NCI-H460 (cell line): Measurements from ENCODE around the gene RGMB. TPM values are rescaled to one million over a fixed set of nuclear protein-coding genes. Genes with fewer than 3 reads are reported as not detected.
A peak's percentile ranks its signal among the peaks of the same experiment; 100 is the strongest.

Source experiments
- DNase-seq: peaks from one replicate; pipeline ENCODE4 v3.0.0-alpha.2; 2016; ENCODE audit warnings: low read depth; ENCODE audit errors: extremely low read depth
- total RNA-seq: library from RNA; depleted of rRNA; stranded (reverse); fragments of >200 nt; shearing (Covaris generic); gene quantifications from 2 replicates; pipeline ENCODE4 v1.2.3, GENCODE V29; 2014

Gene RGMB
- total RNA-seq, 1 experiment from 2014 or later = 27.5 TPM

DNA sequence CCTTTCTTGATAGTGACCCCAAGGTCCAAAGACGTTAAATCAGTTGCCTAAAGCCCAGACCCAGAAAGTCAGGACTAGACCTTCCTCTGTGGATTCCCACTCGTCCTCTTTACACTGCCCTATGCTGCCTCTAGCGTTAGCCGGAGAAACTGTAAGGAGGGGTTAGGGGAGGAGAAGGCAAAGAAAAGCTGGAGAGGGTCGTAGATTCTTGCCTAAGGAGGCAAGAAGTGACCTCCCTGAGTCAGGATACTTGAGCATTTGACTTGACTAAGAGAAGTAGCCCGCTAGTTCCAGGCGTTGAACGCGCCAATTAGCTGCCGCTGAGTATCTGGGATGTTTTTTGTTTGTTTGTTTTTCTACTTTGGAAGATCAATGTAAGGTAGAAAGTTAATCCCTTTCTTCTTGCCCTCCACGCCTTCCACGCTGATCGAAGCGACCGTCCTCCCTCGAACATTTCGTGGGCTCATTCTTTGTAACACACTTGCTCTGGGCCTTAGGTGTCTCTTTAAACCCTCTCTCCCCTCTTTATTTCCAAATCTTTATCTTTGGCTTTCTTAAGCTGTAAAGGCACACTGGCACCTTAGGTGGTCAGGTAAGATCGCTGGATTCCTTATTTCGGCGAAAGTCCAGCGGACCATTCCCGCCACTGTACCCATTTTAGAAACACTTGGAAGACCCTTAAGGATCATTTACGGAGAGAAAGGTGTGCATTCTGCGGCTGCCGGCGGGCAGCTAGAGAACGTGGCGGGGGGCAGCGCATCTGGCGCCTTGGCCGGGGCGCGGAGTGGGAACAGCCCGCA is 5.1 kb upstream of the RGMB start:
- DNase-seq = peak; percentile 70

DNA sequence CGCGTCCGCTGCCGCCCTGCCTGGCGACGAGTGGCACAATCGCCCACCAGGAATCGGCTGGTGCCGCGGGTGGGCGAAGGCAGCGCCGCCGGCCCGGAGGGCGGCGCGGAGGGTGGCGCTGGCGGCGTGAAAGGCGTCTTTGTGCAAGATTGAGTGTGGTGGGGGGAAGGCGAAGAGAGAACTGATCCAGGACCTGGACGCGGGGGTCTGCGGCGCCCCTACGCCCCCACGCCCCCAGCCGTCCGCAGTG is 4.6 kb upstream of the RGMB start:
- no peak for DNase-seq

DNA sequence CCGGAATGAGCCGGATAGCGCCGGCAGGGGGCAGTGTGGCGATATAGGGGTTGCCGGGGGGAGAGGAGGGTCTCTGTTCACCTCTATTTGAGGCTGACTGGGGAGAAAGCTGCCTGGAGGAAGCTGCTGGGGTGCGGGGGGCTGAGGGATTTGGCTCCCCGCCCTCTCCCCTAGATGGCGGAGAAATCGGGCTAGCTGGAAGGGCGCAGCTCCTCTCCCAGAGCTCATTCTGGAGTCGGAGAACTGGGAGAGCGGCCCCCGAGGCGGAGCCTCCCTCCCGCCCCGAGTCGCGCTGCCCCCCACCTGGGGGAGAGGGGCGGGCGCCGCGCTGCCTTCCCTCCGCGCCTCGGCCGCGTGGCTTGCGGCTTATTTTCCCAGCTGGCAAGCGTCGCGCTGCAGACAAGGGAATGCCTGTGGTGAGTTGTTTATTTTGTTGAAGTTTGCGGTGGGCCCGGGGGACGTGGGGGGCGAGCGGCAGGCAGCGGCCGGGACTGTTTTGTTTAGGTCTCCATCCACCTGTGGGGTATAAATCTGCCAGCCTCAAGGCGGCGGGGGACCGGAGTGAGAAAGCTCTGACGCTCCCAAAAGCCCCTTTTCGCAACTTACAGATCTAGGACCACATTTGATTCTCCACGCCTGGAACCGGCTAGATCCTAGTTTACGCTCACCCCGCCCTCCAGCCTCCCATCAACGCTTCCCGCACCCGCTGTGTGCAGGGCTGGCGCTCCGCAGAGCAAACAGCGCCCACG is 4.1 kb upstream of the RGMB start:
- DNase-seq = peak; percentile 44

DNA sequence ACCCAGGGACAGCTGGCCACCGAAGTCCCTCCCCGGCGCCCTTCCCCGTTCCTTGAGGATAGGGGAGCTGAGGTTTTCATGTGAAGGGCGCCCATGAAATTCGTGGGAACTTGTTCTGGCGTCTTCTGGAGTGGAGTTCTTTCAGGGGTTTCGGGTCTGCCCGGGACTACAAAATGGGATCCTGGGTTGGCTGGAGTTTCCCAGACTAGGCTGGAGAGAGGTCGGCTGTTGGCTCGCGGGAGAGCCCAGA is 3.6 kb upstream of the RGMB start:
- no peak for DNase-seq

DNA sequence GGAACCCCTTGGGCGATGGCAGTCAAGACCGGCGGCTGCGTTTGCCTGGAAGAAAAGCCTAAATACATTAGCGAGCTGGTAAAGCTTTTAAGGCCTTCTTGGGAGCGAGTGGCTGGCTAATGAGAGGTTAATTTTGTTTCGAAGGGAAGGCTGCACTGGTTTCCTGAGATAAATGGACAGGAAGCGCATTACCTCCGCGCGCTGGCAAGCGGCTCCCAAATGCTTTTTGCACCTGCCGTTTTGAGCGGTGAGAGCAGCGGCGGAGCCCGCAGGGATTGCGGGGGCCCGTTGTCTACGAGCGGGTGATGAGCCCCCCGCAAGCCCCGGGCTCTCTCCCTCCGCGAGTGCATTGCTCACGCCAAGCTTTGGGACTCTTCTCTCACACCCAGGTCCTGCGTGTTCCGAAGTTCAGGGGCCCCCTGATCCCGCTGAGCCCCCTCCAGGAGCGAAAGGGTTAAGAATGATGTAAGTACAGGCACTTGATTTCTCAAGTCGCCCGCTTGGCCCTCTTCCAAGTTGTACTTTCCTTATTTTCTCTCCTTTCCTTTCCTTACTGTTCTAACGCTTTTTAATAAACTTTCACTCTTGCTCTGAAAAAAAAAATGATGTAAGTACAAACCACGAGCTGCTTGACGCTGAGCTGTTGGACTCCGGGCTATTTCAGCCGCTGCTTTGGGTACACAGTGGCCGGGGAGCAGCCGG is 3.1 kb upstream of the RGMB start:
- DNase-seq = peak; percentile 54

DNA sequence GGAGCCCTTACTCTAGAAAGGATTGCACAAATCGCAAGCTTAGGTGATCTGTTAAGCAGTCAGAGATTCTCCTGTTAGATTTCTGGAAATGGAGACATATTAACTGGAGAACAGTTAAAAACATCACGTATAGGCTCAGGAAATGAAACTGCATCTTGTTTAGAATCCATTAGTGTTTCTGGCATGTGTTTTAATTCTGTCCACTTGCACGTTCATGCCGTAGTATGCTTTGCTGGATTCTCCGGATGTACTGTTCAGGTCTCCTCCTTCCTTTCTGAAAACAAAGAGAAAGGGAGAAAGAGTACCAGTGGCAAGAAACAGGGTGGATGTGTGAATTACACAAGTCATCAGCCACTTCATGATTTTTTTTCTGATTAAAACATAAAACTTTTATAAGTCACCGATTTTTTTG is 2.5 kb upstream of the RGMB start:
- DNase-seq = no peak

DNA sequence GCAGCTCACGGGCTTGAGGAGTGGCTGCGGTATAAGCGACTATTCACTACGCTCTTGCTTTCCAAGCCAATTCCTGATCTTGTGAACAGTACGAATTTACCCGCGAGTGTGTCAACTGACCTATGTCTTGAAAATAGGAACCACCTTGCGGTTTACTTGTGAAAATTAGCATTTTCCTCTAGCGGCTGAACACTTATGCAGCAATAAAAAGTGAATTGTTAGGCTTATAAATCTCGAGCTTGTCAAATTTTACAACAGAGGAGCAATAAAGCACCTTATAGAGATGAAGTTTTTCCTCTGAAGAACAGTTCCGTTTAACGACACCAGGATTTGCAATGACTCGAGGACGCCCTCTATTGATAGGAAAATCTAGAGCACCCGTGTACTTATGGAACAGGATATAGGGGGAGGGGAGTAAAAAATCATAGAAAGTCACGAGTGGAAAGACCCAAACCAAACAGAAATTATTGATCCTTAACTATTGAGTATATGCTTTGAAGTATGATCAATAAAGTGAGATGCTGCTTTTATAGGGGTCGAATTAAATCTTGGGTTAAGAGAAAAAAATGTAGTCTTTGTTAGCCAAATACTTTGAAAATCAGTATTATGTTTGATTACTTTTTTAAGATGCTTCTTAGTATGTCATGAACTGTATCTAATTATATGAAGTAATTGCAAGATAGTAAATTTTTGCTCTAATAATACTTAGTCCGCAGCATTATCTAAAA is 1.9 kb upstream of the RGMB start:
- peak; percentile 88 for DNase-seq

DNA sequence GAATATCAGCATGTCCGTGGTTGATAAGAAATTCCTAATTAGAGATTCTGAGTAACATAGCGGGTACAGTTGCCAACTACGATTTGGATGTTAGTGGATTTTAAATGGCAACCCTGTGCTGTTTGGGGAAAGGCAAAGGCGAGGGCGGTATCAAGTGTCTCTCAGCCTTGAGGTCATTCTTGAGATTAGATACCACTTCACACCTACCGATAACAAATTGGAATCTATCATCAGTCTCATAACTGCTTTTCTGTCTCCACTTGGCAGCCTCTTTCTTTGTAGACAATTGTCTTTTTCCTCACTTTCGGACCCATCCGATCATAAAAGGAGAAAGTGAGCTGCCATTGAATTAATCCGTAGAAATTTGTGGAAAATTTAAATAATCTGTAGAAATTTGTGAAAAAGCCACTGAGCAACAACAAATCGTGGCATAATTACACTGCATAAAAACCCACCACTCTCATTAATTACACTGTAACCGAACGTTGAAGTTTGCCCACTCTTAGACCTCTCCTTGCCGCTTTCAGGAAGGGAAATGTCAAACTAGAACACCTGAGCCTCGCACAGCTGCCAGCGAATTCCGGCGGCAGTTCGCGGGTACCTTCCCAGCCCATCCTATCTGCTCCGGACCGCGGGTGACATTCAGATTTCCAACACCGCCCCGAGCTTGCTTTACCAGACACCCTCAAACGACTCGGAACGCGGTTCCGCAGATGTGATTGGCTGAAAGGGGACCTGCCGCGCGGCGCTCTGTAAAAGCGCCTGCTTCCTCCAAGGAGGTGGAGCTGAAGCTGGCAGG is 849 bp upstream of the RGMB start:
- peak; percentile 85 for DNase-seq

DNA sequence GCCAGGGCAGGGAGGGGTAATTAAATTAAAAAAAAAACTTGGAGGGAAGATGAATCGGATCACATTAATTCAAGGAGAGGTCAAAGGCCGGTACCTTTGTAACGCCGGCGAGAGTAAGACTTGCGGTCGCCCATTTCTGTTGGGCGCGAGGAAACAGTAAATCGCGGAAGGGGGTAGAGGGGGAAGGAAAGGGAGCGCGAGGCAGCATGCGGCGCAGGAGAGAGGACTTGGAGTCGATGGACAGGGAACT is 324 bp upstream of the RGMB start:
- DNase-seq = no peak

DNA sequence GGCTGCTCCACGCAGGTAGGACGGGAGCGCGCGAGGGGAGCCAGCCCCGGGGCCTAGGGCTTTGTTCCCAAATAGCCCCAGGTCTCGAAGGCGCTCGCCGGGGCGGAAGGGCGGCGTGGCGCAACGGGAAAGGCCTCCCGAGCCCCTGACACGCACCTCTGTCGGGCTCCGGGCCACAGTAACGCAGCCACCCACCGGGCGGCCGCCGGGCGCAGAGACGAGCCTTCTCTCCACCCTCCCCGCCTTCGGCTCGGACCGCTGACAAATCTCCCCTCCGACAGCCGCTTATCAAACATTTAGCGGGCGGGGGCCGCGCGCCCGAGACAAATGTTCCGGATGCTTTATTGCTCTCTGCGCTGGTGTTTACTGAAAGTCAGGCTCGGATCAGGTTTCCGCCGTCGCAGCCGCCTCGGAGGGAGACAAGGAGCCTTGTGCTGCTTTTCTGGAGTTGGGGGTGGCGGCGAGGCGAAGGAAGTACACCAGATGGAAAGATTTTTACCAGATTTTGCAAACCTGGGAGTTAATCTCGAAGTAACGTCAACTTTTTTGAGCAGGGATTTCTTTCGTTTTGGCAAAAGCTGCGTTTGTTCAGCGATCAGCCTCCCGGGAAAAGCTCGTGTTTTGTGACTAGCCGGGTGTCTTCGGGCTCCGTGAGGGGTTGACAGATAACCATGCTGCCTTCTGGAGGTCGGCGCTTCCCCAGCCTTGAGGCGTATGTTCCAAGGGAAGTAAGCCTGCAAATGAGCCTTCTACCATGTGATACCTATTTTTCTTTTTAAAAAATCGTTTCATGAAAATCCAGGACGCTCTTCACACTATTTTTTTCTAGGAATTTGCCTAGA is 950 bp downstream of the RGMB start:
- no peak for DNase-seq

DNA sequence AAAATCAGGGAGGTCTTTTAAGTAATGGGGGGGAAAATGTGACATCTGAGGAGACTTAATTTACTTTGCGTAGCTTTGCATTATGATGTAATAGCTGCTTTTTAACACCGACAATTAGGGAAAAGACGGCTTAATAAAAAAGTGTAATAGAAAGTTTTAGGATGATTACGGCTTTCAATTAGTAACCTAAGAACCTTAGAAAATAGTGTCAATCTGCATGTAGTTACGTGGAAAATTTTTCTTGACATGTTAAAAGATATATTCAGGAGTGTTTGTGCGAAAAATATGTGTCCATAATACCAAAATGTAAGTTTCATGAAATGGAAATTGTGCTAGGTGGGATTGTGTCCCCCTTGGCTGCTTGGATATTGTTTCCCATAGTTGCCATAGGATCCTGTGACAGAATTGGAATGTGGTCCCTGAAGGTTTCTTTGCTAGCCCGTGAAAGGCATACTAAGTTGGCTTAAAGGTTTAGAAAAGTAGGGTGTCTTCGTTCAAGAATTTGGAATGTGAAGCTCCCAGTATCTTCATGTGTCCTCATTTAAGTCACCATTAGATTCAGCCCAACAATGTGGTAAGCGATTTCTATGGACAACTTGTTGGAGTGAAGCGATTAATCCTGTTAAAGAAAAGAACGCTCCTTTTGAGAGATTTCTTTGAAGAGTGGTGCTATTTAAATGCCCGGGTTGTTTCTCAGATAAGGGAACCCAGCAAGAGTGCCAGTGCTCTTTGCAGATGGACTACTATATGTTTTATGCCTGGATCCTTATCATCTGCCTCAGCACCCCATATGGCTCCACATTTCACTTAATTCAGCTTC is 2.0 kb downstream of the RGMB start:
- no peak for DNase-seq

DNA sequence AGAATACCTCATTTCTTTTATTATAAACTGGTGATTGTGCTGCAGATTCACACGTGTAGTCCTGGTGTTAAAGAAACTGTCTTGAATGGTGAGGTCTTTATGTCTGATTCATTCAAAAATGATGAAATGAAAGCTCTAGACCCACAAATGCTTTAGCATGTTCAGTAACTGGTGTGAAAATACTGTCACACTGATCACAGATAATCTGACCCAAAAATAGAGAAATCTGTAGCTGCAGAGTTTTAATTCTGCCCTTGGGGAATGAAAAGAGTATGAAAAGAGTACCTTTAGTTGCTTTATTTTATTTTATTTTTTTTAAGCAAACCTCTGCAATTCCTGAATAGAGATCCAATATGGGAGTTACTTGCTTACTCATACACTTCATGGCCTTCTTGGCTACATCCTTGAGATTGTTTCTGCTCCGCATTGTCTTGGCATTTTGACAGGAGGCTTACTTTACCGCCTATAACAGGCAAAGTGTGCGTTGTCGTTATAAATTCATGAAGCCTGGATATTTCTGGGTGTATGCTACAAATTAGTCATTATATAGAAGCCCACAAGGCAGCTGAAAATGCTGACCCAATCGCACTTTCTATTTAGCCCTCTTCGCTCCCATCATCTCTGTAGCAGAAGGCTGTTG is 2.7 kb downstream of the RGMB start:
- DNase-seq = no peak

DNA sequence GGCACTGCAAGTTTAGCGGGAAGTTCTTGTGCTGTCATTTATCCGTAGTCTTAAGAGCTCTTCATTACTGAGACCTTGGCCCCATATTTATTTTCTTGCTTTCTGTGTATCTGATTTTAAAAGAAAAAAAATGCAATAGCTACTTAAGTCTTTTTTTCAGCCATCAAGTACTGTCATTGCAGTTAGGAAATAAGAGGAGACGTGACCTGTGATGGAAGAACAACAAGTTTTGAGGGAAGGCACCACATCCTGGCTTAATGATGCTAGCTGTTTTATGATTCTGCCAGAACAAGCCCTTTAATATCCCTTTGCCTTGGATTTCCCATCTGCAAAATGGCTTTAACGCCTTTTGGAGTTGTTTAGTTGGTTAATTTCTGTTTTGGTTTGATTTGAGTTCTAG is 3.8 kb downstream of the RGMB start:
- no peak for DNase-seq

DNA sequence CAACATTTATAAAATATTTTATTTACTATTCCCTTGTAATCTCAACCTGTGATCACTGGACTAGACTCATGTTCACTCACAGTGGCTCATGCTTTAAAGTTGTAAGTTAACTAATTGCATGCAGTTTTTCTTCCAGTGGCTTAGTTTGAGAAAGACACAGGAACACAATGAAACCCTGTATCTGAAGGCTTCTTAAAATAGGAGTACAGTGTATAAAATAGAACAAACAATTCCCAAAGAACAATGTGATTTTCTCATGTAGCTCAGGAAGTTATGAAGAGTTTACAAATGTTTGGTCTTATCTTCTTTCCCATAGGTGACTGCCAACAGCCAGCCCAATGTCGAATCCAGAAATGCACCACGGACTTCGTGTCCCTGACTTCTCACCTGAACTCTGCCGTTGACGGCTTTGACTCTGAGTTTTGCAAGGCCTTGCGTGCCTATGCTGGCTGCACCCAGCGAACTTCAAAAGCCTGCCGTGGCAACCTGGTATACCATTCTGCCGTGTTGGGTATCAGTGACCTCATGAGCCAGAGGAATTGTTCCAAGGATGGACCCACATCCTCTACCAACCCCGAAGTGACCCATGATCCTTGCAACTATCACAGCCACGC is 5.9 kb downstream of the RGMB start:
- no peak for DNase-seq

DNA sequence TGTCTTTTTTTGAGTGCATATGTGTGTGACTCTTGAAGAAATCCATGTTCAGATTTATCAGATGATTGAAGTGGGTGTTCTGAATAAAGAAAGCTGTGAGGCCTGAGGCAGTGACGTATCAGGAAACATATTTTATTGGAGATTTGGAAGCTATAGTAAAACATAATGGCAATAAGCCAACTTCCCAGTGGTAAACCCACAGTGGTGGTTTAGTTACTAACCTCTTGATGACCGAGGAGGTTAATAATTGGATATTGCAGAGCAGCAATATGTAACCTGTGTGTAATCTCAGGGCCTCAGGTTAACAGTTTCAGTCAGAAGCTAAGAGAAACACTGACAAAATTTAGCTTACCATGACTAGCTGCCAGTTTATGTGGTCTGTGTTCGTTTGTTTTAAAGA is 6.9 kb downstream of the RGMB start:
- DNase-seq = no peak

DNA sequence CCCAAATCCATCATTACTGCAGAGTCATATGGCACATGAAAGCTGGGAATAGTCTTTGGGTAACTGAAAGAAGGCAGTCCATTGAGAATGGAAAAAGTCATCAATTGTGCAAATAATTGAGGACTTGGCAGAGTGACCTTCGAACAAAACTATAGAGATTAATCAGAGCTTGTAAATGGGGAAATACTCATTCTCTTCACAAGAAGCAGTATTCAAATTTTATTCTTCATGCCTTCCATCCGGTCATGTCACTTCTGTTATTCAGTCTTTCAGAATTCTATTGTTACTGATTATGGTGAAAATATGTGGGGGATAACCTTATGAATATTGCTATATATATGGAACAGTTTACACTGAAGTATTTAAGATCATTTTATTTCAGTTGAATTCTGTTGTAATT is 8.1 kb downstream of the RGMB start:
- no peak for DNase-seq

DNA sequence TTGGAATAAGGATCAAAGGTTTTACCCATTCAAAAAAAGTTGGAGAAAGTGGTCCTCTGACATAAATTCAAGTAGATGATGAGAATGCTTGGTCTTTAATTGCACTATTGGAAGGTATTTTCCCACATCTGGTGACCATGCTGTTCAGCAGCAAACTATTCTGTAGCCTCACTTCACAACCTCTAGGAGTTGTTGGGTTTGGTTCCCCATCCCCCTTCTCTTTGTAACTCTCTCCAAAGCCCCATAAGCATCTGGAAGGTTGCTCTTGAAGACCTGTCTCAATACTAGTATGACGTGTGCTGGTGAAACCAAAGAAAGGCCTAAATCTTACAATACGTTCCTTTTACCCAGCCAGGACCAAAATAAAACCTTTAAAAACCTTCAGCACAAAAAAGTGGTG is 8.5 kb downstream of the RGMB start:
- no peak for DNase-seq

DNA sequence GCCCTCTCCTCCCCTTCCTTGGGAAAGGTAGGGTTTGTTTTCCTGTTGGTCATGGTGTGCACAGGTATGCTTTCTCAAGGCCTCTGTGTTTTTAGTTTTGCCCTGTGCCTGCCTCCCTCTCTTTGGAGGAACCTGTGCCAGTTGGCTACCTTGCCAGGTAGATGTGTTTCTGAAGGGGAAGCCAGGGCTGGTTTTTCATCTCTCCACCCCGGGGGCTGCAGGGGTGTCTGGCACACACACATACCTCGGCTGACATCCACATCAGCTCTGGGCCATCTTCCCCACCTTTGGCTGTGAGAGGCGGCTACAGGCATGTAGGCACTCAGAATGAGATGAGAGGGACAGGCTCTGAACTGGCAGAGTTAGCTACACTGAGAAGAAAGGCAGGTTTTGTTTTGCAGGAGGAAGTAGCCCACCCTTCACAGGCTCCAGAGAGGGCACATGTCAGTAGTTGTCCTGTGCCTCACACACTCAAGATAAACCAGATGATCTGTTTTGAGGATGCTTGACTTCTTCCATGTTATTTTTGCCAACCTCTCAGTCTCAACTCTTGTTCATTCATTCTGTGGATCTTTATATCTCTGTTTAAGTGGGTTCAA is 9.7 kb downstream of the RGMB start:
- DNase-seq = no peak
